Spleen (tissue), 7 donors: ENCODE data around the gene NUDT16L1.

ENCODE experiments used
- POLR2A ChIP-seq, 3 donors: fragments of 450-650 bp; IDR thresholded peaks; one replicate each; pipeline ENCODE4 v1.5.1; 2017; ENCODE audit warnings: antibody characterized with exemption in 3 of 3, mild to moderate bottlenecking in 1 of 3
- POLR2AphosphoS5 ChIP-seq, 3 donors: sonication (generic); formaldehyde crosslinking; IDR thresholded peaks; one replicate each; pipeline ENCODE4 v1.5.1; 2017; ENCODE audit warnings: antibody characterized with exemption in 3 of 3
- TF ChIP-seq, protein P1 (sequence below), 11 experiments: fragments of 200-600 bp in 7 of 11; fragments of 450-650 bp in 4 of 11; sonication (generic) in 4 of 11; IDR thresholded peaks in 8 of 11; conservative IDR thresholded peaks in 3 of 11; 1 replicate in 7 of 11; 2 replicates in 4 of 11; pipeline versions ENCODE4 v1.4.0 to v1.8.0; 2016 to 2021; ENCODE audit warnings: antibody characterized with exemption in 11 of 11, inconsistent platforms in 4 of 11, mild to moderate bottlenecking in 1 of 11
- donor health status: DM: no; HTN: no; CAD: no; lungs with moderate emphysema.
- donor health status: DM: no; HTN: no; CAD: no.
- donor health status: DM: no; HTN: no; CAD: no.

DNA sequence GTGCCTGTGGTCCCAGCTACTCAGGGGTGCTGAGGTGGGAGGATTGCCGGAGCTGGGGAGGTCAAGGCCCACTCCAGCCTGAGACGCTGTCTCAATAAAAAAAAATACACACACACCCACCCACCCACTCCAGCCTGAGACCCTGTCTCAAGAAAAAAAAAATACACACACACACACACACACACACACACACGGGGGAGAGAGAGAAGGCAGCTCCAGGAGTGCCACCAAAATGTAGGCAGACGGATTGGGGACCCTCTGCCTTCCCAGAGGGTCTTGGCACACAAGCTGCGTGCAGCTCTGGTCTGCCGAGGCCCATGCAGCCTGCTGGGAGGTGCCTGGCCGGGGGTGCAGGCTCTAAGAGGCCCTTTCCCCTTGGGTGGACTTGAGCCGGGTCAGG, 5.9 kb upstream of the NUDT16L1 start:
- TF ChIP-seq POLR2AphosphoS5 (IDR thresholded peaks at IDR 0.05) (no peak), POLR2A (IDR thresholded peaks at IDR 0.05) (no peak)
- TF ChIP-seq, protein P1, sequence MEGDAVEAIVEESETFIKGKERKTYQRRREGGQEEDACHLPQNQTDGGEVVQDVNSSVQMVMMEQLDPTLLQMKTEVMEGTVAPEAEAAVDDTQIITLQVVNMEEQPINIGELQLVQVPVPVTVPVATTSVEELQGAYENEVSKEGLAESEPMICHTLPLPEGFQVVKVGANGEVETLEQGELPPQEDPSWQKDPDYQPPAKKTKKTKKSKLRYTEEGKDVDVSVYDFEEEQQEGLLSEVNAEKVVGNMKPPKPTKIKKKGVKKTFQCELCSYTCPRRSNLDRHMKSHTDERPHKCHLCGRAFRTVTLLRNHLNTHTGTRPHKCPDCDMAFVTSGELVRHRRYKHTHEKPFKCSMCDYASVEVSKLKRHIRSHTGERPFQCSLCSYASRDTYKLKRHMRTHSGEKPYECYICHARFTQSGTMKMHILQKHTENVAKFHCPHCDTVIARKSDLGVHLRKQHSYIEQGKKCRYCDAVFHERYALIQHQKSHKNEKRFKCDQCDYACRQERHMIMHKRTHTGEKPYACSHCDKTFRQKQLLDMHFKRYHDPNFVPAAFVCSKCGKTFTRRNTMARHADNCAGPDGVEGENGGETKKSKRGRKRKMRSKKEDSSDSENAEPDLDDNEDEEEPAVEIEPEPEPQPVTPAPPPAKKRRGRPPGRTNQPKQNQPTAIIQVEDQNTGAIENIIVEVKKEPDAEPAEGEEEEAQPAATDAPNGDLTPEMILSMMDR (IDR thresholded peaks at IDR 0.05 in 8 of 11, conservative IDR thresholded peaks at IDR 0.05 in 3 of 11) = no peak
